Endothelial cell (in vitro differentiated cells): ENCODE measurements around the gene TIMP3. TPM values are rescaled to one million over a fixed set of nuclear protein-coding genes. Genes with fewer than 3 reads are reported as not detected.

Experiments
- DNase-seq: peaks from one replicate; pipeline ENCODE4 v3.0.0; 2021; ENCODE audit warnings: low spot score
- H3K27ac Mint-ChIP-seq: one replicate; pipeline ENCODE4 v1.8.0; 2021; ENCODE audit warnings: mixed read lengths, inconsistent platforms; ENCODE audit not compliant: unreplicated experiment
- H3K27me3 Mint-ChIP-seq: one replicate; pipeline ENCODE4 v1.8.0; 2021; ENCODE audit warnings: mild to moderate bottlenecking, moderate library complexity, mixed read lengths, inconsistent platforms; ENCODE audit not compliant: unreplicated experiment
- H3K36me3 Mint-ChIP-seq: one replicate; pipeline ENCODE4 v1.8.0; 2021; ENCODE audit warnings: mild to moderate bottlenecking, low read depth, mixed read lengths, inconsistent platforms; ENCODE audit not compliant: unreplicated experiment
- H3K4me1 Mint-ChIP-seq: one replicate; pipeline ENCODE4 v1.8.0; 2021; ENCODE audit warnings: mild to moderate bottlenecking, mixed read lengths, inconsistent platforms; ENCODE audit not compliant: unreplicated experiment
- H3K4me3 Mint-ChIP-seq: one replicate; pipeline ENCODE4 v1.8.0; 2021; ENCODE audit warnings: mild to moderate bottlenecking, mixed read lengths, inconsistent platforms; ENCODE audit not compliant: unreplicated experiment
- H3K9me3 Mint-ChIP-seq: one replicate; pipeline ENCODE4 v1.8.0; 2021; ENCODE audit warnings: mixed read lengths, inconsistent platforms; ENCODE audit not compliant: unreplicated experiment
- total RNA-seq: library from RNA; stranded (reverse); fragmentation: NEBNext Ultra II Directional; extraction: Animal tissue kit (Norgen Biotek cat#: 25700); gene quantifications from one replicate; pipeline ENCODE4 v1.2.1, GENCODE V29; 2021; ENCODE audit not compliant: unreplicated experiment
- TF ChIP-seq, protein P1 (sequence below): fragments of 200-600 bp; sonication (generic); IDR thresholded peaks from one replicate; pipeline ENCODE4 v1.5.0; 2021; ENCODE audit warnings: antibody characterized with exemption; ENCODE audit not compliant: unreplicated experiment

Gene TIMP3
- total RNA-seq, 1 donor from 2014 or later, result 73.5 TPM

DNA sequence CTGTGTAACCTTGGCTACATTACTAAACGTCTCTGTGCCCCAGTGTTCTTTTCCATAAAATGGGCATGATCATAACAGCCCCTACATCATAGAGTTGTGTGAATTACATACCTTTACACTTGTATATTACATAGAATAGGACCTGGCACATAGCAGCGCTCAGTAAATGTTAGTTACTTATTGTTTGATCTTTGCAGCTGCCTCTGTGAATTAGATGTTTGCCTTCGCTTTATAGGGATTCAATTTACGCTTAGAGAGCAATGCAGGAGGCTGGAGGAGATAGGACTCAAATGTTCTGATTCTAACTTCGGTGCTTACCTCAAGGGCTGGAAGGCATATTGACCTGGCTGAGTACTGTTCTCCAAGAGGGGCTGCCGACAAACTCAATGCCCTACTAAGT lies 10.4 kb upstream of the TIMP3 start:
- no peaks in the 10 kb centered on the region for H3K36me3 Mint-ChIP-seq
- TF ChIP-seq, protein P1, sequence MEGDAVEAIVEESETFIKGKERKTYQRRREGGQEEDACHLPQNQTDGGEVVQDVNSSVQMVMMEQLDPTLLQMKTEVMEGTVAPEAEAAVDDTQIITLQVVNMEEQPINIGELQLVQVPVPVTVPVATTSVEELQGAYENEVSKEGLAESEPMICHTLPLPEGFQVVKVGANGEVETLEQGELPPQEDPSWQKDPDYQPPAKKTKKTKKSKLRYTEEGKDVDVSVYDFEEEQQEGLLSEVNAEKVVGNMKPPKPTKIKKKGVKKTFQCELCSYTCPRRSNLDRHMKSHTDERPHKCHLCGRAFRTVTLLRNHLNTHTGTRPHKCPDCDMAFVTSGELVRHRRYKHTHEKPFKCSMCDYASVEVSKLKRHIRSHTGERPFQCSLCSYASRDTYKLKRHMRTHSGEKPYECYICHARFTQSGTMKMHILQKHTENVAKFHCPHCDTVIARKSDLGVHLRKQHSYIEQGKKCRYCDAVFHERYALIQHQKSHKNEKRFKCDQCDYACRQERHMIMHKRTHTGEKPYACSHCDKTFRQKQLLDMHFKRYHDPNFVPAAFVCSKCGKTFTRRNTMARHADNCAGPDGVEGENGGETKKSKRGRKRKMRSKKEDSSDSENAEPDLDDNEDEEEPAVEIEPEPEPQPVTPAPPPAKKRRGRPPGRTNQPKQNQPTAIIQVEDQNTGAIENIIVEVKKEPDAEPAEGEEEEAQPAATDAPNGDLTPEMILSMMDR, result no peak
- H3K27ac Mint-ChIP-seq, result no peak overlapping the region
- H3K27me3 Mint-ChIP-seq, result peaks cover under 1% of the 10 kb centered on the region
- peaks cover 8% of the 10 kb centered on the region for H3K4me1 Mint-ChIP-seq
- DNase-seq, result no peak
- H3K9me3 Mint-ChIP-seq, result no peaks in the 10 kb centered on the region
- H3K4me3 Mint-ChIP-seq, result no peak overlapping the region

- Mint-ChIP-seq H3K4me1 (peaks cover 9% of the 10 kb centered on the region), H3K36me3 (no peaks in the 10 kb centered on the region), H3K4me3 (no peak overlapping the region), H3K9me3 (no peaks in the 10 kb centered on the region), H3K27ac (no peak overlapping the region), H3K27me3 (peaks cover 1% of the 10 kb centered on the region)
- TF ChIP-seq, protein P1, result no peak
- no peak for DNase-seq
Observed at GRCh38 chr22:32791485-32791884, 10.0 kb upstream of the TIMP3 start.

GRCh38 chr22:32793589-32793988 lies 7.9 kb upstream of the TIMP3 start:
- Mint-ChIP-seq H3K9me3 (no peaks in the 10 kb centered on the region), H3K4me3 (no peak overlapping the region), H3K27ac (no peak overlapping the region), H3K27me3 (peaks cover 4% of the 10 kb centered on the region), H3K4me1 (peaks cover 9% of the 10 kb centered on the region), H3K36me3 (no peaks in the 10 kb centered on the region)
- TF ChIP-seq, protein P1, result no peak
- DNase-seq, result no peak

DNA sequence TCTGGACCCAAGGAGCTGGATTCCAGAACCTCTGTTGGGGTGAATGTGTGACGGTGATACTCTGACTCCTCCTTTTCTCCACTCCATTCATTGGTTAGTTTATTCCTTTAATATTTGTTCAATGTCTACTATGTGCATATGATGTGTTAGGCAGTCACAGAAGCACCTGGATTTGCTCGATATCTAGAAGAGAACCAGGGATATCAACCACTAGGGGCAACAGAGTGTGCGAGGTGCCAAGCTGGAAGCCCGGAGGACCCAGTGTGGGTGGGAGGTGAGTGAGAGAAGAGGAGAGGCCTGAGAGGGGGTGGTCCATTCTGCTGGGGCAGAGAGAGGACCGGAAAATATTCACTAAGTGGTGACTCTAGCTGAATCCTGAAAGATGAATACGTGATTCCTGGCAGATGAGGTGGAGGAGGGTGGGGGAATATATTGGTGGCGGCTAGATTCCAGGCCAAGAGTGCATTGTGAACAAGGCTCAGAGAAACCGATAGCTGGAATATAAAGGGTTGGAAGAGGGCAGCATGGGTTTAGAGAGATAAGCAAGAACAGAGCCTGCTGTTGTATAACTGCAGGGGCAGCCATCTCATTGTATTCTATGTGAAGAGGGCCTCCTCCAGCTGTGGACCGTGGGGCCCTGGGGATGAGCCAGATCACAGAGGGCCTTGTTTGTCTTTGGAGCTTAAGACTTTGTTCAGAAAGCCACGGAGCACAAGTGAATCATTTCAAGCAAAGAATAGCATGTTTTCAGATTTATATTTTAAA lies 6.9 kb upstream of the TIMP3 start:
- no peak for DNase-seq
- Mint-ChIP-seq H3K27ac (no peak overlapping the region), H3K27me3 (peaks cover 6% of the 10 kb centered on the region), H3K4me3 (no peak overlapping the region), H3K4me1 (peaks cover 9% of the 10 kb centered on the region), H3K36me3 (no peaks in the 10 kb centered on the region), H3K9me3 (no peaks in the 10 kb centered on the region)
- TF ChIP-seq, protein P1, result no peak

- H3K27ac Mint-ChIP-seq, result no peak overlapping the region
- no peak overlapping the region for H3K4me3 Mint-ChIP-seq
- no peaks in the 10 kb centered on the region for H3K9me3 Mint-ChIP-seq
- peaks cover 9% of the 10 kb centered on the region for H3K4me1 Mint-ChIP-seq
- DNase-seq, result no peak
- peaks cover 6% of the 10 kb centered on the region for H3K27me3 Mint-ChIP-seq
- no peaks in the 10 kb centered on the region for H3K36me3 Mint-ChIP-seq
- TF ChIP-seq, protein P1, result no peak
Observed at GRCh38 chr22:32795214-32795596, 6.3 kb upstream of the TIMP3 start.
